CD4-positive, alpha-beta T cell treated with Interleukin-10 for 1 hour (primary cell): Measurements from ENCODE around the gene COQ7.

ENCODE experiments used
- DNase-seq: peaks from one replicate; pipeline ENCODE4 v3.0.0-alpha.2; 2020

The COQ7 gene

DNA sequence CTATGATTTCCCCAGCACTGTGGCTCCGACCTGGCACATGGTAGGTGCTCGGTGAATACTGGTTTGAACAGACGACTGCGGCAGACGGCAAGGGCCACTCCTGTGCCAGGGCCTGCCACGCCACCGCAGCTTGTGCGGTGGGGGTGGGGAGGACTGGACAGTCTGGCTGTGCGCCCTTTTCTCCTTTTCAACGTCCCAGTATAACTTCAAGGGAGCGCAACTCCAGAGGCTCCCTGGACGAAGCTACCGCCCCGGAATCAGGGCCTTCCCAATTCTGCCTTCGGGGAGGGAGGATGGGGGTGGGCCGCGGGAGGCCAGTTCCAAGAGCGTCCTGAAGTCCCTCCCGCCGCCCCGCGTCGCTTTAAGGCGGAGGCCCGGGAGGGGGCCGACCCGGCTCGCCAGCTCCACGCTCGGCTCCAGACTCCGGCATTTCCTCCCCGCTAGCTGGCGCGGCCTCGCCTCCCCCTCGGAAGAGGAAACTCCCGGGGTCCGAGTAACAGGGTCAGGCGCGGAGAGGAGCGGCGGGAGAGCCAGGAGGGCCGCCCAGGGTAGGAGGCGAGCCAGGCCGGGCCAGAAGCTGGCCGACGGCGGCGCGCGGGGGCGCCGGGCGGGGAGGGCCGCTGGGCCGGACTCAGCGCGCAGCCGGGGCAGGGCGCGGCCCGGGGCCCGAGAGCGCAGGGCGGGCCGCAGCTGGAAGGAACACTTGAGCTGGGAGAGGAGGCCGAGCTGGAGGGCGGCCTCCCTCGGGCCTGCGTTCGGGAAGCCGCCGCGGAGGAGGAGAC lies 46.4 kb downstream of the COQ7 start, which contains the start of gene ITPRIPL2:
Gene ITPRIPL2 (plus strand): TSS at position 388 of the 782 bp plus-strand sequence. CDS start 498 bp downstream, outside the sequence.
- no peak for DNase-seq

DNA sequence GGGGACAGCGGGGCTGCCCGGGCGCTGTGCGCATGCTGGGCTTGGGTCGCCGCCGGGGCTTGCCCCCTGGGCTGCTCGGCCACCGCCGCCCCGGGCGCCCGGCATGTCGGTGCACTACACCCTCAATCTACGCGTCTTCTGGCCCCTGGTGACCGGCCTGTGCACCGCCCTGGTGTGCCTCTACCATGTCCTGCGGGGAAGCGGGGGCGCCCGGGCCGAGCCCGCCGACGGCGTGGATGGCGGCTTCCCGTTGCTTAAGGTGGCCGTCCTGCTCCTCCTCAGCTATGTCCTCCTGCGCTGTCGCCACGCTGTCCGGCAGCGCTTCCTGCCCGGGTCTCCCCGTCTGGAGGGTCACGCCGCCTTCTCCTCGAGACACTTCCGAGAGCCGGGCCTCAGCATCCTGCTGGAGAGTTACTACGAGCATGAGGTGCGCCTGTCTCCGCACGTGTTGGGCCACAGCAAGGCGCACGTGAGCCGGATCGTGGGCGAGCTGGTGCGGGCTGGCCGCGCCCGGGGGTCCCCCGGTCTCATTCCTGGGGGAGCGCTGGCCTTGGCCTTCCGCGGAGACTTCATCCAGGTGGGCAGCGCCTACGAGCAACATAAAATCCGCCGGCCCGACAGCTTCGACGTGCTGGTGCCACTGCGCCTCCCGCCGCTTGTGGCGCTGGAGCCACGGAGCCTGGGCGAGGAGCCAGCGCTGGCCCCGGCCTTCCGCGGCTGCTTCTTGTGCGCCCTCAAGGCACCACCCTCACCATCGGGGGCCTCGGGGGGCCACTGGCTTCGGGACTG lies 47.1 kb downstream of the COQ7 start:
- DNase-seq = no peak

DNA sequence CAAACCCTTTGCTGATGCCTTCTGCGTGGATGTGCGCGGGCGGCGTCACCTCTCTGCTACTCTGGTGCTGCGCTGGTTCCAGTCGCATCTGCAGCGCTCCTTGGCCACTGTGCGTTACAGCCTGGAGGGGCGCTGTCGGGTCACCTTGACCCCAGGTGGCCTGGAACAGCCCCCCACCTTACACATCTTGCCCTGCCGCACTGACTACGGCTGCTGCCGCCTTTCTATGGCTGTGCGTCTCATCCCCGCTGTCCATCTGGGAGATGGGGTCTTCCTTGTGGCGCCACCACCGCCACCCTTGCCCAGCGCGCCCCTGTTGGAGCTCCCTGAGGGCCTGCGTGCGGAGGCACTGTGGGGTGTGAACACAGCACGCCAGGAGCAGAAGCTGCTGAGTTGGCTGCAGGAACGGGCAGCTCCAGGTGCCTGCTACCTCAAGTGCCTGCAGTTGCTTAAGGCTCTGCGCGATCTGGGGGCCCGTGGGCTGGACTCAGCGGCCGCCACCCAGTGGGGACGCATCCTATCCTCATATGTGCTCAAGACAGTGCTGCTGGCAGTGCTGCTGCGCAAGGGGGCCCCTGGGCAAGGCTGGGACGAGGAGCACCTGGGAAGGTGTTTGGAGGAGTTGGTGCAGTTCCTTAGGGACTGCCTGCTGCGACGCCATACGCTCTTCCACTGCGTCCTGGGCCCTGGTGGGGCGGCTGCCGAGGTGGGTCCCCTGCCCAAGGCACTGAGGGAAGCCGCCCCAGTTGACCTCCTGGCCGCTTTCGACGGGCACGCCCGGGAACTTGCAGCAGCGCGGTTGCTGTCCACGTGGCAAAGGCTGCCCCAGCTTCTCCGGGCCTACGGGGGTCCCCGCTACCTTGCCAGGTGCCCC lies 48.0 kb downstream of the COQ7 start:
- DNase-seq = no peak

DNA sequence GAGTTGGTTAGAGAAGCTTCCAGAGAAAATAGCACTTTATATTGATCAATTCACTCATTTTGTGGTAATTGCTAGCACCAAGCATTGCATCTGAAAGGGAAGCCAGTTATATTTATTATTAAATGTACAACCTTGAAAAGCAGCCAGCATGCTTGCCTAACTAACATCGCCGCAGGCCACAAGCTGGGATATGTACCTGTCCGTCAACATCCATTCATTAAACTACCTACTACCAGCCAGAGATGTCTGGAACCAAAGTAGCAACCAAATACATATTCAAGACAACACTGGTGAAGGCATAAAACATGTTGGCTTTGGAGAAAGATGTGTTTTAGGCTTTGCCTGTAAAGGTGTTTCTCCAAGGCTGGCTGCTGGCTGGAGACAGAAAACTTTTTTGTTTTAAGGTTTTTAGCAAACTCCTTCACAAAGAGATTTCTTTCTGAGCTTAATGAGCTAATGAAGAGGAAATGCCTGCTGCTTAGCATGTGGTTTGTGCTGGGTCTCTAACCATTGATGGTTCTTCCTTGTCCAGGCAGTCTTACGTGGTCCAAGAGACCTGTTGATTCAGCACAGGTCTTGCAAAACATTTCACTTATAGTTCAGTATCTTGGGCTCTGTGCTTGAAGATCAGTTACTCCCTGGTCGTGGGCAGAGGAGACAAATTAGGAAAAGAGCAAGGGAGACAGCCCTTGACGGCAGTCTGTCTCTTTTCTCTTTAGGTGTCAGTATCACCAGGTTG lies 49.5 kb downstream of the COQ7 start:
- no peak for DNase-seq

DNA sequence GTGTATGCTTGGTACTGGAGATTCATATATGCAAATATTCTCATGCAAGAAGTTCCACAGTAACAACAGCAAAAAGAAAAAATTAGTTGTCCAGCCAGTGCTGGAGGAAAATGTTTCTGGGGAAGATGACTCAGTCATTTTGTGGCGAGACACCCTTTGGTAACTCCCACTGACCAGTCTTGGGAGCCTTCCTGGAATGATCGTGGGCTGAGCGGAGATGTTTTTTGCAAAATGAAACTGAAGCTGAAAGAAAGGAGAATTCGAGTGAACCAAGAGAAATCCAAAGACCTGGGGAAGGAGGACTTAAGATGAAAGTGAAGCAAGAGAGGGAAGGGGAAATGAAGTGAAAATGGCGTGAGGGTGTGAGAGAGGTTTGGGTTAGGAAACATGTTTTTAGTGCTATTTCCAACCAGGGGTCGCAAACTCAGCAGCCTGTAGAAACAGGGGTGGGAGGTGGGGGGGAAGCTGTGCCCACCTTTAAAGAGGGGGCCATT lies 51.6 kb downstream of the COQ7 start:
- DNase-seq = peak; percentile 19

DNA sequence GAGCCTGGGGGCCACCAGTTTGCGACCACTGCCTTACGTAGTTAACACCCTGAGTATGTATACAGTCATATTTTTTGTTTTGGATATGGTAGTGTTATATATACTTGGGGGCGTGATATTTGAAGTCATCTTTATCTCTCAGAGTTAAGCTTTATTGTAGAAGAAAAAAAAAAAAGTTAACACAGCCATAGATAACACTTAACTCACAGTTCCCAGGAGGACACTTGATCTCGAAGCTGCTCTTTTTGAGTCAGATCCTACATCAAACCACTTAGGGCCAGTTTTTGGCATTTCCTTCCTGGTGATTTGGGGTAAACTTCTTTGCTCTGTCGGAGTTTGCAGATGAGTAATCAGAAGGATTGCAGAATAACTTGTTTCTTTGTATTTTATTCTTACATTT lies 52.1 kb downstream of the COQ7 start:
- DNase-seq = no peak

DNA sequence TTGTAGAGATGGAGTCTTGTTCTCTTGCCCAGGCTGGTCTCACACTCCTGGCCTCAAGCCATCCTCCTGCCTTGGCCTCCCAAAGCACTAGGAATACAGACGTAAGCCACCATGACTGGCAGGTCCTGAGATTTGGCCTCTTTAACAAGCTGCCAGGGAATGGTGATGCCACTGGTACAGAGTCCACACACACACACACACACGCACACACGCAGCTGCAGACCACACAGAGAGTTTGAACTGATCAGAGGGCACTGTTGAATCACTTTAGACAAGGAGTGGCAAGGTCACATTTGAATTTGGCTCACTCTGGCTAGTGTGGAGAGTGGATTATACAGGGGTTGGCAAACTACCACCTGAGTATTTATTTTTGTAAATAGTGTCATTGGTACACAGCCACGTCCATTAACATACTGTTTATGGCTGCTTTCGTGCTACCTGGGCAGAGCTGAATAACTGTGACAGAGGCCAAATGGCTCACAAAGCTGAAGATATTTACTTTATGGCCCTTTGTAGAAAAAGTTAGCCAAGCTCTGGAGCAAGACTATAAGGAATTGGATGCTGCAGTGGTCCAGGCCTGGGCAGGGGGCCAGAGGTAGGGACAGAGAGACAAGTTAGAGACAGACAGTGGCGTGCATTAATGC lies 56.2 kb downstream of the COQ7 start:
- DNase-seq = no peak

DNA sequence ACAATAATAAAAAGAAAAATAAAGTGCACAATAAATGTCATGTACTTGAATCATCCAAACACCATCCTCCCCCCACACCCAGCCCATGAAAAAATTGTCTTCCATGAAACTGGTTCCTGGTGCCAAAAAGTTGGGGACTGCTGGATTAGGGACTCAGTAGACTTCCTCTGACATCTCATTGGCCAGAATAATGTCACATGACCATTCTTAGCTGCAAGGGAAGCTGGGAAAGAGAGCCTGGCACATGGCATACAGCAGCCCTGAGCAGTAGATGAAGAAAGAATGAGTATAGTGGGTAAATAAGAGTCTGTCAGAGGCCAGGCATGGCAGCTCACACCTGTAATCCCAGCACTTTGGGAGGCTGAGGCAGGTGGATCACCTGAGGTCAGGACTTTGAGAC lies 58.9 kb downstream of the COQ7 start:
- no peak for DNase-seq

DNA sequence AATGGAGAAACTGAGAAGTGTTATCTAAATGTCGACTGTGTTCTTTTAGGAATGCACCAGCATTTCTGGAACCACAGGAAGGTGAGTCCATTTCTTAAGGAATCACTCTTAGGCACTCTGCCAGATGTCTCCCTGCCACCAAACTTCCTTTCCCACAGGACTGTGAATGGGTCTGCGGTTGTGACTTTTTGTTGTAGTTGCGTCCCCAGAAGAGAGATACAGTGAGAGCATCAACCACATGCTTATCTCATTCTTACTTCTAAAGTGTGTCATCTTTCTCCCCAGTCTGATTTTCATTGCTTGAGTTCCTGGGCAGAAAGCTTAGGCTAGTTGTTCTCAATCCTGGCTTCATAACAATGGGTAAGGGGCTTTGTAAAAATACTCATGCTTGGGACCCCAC lies 59.8 kb downstream of the COQ7 start:
- no peak for DNase-seq

DNA sequence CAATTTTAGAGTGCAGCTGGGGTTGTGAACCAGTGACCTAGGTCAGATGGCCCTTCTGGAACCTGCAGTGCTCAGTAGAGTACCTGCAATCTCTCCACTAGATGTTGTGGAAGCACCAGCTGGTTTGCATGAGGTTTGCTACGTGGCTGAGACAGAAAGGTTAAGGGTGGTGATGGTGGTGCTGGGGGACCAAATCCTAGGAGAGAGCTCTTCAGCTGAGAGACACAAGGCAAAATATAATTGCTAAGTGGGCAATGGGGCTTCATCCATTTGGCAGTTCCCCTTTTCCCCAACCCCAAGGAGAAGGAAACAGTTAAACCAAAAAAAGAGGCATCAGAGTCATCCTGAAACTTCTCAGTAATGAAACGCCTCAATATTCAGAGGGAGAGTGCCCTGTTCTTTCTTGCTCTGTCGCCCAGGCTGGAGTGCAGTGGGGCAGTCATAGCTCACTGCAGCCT lies 60.3 kb downstream of the COQ7 start:
- DNase-seq = no peak

DNA sequence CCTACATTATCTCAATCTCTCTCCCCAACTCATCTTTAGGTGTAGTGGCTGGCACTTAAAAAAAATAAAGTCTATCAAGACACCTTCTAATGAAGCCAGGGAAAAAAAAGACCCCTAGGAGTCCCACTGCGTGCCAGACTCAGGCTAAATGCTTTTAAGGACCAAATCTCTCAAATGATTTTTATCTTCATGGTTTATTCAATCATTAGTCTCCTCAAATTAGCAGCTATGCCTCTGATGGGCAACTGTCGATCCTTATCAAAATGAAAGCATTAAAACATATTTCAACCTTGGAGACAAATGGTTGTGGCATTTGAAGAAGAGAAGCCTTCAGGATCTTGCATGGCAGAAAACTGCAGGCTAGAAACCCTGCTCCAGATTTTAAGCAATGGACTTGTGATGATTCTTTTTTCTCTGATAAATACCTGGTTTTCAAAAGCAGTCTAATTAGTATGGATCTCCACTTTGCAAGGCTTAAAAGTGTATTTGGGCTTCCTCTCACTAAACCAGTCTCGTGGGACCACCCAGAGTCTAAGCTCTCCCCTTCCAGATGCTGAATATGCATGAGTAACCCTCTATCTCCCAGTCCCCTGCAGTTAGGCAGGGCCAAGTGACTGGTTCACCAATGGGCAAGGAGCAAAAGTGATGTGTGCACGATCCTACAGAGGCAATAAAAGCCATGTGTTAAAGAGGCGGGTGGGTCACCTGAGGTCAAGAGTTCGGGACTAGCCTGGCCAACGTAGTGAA lies 61.2 kb downstream of the COQ7 start:
- DNase-seq = no peak
